Naive thymus-derived CD8-positive, alpha-beta T cell (primary cell): ENCODE measurements around the gene SNAPC3. TPM values are rescaled to one million over a fixed set of nuclear protein-coding genes. Genes with fewer than 3 reads are reported as not detected.

Experiments used
- ATAC-seq, 2 donors: fragments of 150-1000 bp; cut with Tn5 transposase in 1 of 2; sonication (Bioruptor Pico), chemical (Tn5 transposase) in 1 of 2; 1 replicate in 1 of 2; 2 replicates in 1 of 2; pipeline ENCODE4 v1.10.0; 2021; ENCODE audit warnings: mild to moderate bottlenecking in 2 of 2, moderate library complexity in 2 of 2
- POLR2A ChIA-PET: fragments of 350-600 bp; sonication (Branson Sonifier 250); formaldehyde crosslinking; loops from one replicate; lab custom pipeline; 2021; ENCODE audit warnings: antibody characterized with exemption; lab: Charles Lee
- DNase-seq, 10 donors: peaks; one replicate each; pipeline versions ENCODE4 v3.0.0 to v3.0.0-alpha.2; 2020 to 2022
- H3K27ac Mint-ChIP-seq, 10 donors: one replicate each; pipeline ENCODE4 v1.8.0; 2020 to 2022; ENCODE audit warnings: mild to moderate bottlenecking in 10 of 10, mixed read lengths in 10 of 10, moderate library complexity in 4 of 10, inconsistent platforms in 1 of 10
- H3K27me3 Mint-ChIP-seq, 5 donors: one replicate each; pipeline ENCODE4 v1.8.0; 2021 to 2022; ENCODE audit warnings: mixed read lengths in 5 of 5
- H3K36me3 Mint-ChIP-seq, 3 donors: one replicate each; pipeline ENCODE4 v1.8.0; 2020 to 2022; ENCODE audit warnings: mixed read lengths in 3 of 3, mild to moderate bottlenecking in 2 of 3, inconsistent platforms in 1 of 3
- H3K4me1 Mint-ChIP-seq, 4 donors: one replicate each; pipeline ENCODE4 v1.8.0; 2021 to 2022; ENCODE audit warnings: mixed read lengths in 4 of 4
- H3K4me3 Mint-ChIP-seq, 10 donors: one replicate each; pipeline ENCODE4 v1.8.0; 2020 to 2022; ENCODE audit warnings: mild to moderate bottlenecking in 10 of 10, mixed read lengths in 10 of 10, moderate library complexity in 6 of 10, inconsistent platforms in 1 of 10
- H3K9me3 Mint-ChIP-seq, 9 donors: one replicate each; pipeline ENCODE4 v1.8.0; 2020 to 2022; ENCODE audit warnings: mixed read lengths in 9 of 9, mild to moderate bottlenecking in 3 of 9, inconsistent platforms in 1 of 9, moderate library complexity in 1 of 9
- polyA plus RNA-seq, 3 donors: library from polyadenylated mRNA; unstranded; fragments of 300-500 nt; fragmentation: Illumina TruSeq; gene quantifications; one replicate each; pipeline ENCODE4 v1.2.3, GENCODE V29; 2021
- total RNA-seq, 8 experiments: library from RNA in 2 of 8; stranded (reverse) in 2 of 8; gene quantifications; one replicate each; pipeline ENCODE4 v1.2.3 and lab custom pipeline; 2021 to 2026

Gene SNAPC3
- total and polyA plus RNA-seq, 5 experiments from 2014 or later, result 8.6 to 27.6 (median 12.1) TPM

- H3K4me1 Mint-ChIP-seq, result peaks cover 23 to 74% (median 60%) of the 10 kb centered on the region in 4 donors
- peak overlapping the region in 9 of 10 donors; percentile 8 to 47 (median 22) for H3K4me3 Mint-ChIP-seq
- no peaks in the 10 kb centered on the region for H3K27me3 Mint-ChIP-seq
These were observed 78.5 kb downstream of the SNAPC3 start for GRCh38 chr9:15501179-15501578.

GRCh38 chr9:15501803-15502202, 79.1 kb downstream of the SNAPC3 start:
- Mint-ChIP-seq H3K9me3 (no peaks in the 10 kb centered on the region), H3K4me1 (peaks cover 28 to 73% (median 61%) of the 10 kb centered on the region in 4 donors), H3K27ac (peak overlapping the region in 4 of 10 donors; percentile 2 to 54 (median 32)), H3K36me3 (peaks cover 4 to 86% (median 12%) of the 10 kb centered on the region in 3 donors), H3K27me3 (no peaks in the 10 kb centered on the region), H3K4me3 (peak overlapping the region in 4 of 10 donors; percentile 6 to 53 (median 27))
- POLR2A ChIA-PET, result interaction anchor here (3.2 kb wide), 1 partner anchor 9 kb away, joined by 21 read pairs; the partner anchor contains the start of gene PSIP1
- ATAC-seq (no peak), DNase-seq (no peak)

More at GRCh38 chr9:15501179-15501578, 78.5 kb downstream of the SNAPC3 start:
- peak overlapping the region in 9 of 10 donors; percentile 0 to 61 (median 45) for H3K27ac Mint-ChIP-seq
- DNase-seq (no peak), ATAC-seq (peak in 1 of 2 donors; percentile 29)
- POLR2A ChIA-PET, result interaction anchor here (1.0 to 3.2 kb wide), 2 partner anchors 9 to 12 kb away, joined by 3 to 21 read pairs; partner anchors contain the start of gene PSIP1
- no peaks in the 10 kb centered on the region for H3K9me3 Mint-ChIP-seq
- H3K36me3 Mint-ChIP-seq, result peaks cover 4 to 86% (median 10%) of the 10 kb centered on the region in 3 donors

DNA sequence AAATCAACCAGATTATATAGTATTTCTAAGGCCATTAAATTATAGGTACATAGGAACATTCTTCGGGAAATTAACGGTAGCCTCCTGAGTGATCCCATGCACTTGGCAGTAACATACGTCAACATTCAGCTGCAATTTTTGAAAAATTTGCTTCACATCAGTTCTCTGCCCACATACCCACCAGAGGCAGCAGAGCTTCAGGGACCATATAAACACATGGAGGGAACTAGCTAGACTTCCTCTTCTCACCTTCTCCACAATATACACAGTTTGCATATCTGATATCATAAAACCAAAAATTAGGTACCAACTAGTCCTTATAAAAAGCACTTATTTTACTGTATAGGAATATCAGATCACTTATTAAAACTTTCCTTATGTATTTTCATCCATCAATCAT, 83.2 kb downstream of the SNAPC3 start:
- ATAC-seq (no peak), DNase-seq (peak in 2 of 10 donors; percentile 19 to 23)
- POLR2A ChIA-PET, result no interaction called here
- Mint-ChIP-seq H3K9me3 (peaks cover 0 to 1% (median 0%) of the 10 kb centered on the region in 9 donors), H3K36me3 (peaks cover 10 to 82% (median 11%) of the 10 kb centered on the region in 3 donors), H3K4me1 (peaks cover 34 to 75% (median 68%) of the 10 kb centered on the region in 4 donors), H3K4me3 (peak overlapping the region in 8 of 10 donors; percentile 8 to 61 (median 23)), H3K27ac (peak overlapping the region in 8 of 10 donors; percentile 2 to 72 (median 54)), H3K27me3 (no peaks in the 10 kb centered on the region)

DNA sequence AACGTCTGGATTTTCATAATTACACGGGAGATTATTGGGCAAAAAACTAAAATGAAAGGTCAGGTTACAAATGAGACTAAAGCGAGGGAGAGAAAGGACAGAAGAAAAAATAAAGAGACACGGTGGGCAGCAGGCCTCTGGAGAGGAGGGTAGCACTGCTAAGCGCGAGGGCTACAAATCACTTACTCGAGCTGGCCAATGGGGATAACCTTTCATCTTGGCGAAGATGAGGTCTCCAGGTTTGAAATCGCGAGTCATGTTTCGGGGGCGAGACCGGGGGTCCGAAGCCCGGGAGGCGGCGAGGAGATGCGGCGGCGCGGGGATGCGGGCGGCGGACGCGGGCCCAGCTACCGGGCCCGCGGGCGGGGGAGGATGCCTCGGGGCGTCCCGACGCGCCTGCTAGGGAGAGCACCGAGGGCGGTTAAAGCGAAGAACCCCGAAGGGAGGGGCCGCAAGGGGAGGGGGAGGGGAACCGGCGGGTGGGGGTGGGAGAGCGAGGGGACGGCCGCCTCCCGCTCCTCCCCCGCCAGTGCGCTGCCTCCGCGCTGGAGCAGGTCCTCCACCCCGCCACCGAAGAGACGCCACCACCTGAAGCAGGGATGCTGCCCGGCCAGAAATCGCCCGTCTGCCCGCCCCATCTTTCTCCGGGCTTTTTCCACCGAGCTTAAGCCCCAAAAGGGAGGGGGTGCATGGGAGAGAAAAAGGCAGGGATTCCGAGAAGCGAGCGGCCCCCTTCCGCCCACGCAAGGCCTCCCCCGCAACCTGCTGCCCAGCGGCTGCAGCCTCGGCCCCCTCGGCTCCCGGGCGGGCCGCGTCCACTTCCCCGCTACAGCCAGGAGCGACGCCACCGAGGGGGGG, 87.5 kb downstream of the SNAPC3 start:
- Mint-ChIP-seq H3K4me3 (peak overlapping the region; percentile 87 to 97 (median 94)), H3K36me3 (peaks cover 6 to 45% (median 8%) of the 10 kb centered on the region in 3 donors), H3K9me3 (peaks cover 0 to 2% (median 0%) of the 10 kb centered on the region in 9 donors), H3K27ac (peak overlapping the region; percentile 92 to 100 (median 95)), H3K27me3 (no peaks in the 10 kb centered on the region), H3K4me1 (peaks cover 32 to 70% (median 55%) of the 10 kb centered on the region in 4 donors)
- peak in 9 of 10 donors; percentile 36 to 87 (median 58) for DNase-seq
- POLR2A ChIA-PET, result interaction anchor here (0.7 to 4.2 kb wide), 22 partner anchors 9 to 216 kb away, joined by 3 to 76 read pairs (median 4); partner anchors contain the start of genes CCDC171, SNAPC3 and TTC39B
- ATAC-seq, result peak; percentile 47 to 53

GRCh38 chr9:15510789-15511575, 88.3 kb downstream of the SNAPC3 start, which contains the start of gene PSIP1:
Gene PSIP1, minus strand, starts transcription at chr9:15510970. Its CDS starts 782 bp downstream, at chr9:15510188.
- Mint-ChIP-seq H3K4me3 (peak within 1 kb of the TSS; percentile 87 to 98 (median 96)), H3K27me3 (peaks cover 0 to 1% (median 0%) of the 10 kb centered on the region in 5 donors), H3K9me3 (peaks cover 0 to 2% (median 0%) of the 10 kb centered on the region in 9 donors), H3K4me1 (peaks cover 32 to 63% (median 51%) of the 10 kb centered on the region in 4 donors), H3K36me3 (peaks cover 6 to 38% (median 6%) of the 10 kb centered on the region in 3 donors), H3K27ac (peak within 1 kb of the TSS; percentile 97 to 100 (median 100))
- ATAC-seq (peak; percentile 82 to 89), DNase-seq (peak; percentile 77 to 98 (median 87))
- POLR2A ChIA-PET, result interaction anchor here (0.6 to 4.2 kb wide), 27 partner anchors 10 to 217 kb away, joined by 3 to 76 read pairs (median 4); partner anchors contain the start of genes CCDC171 and SNAPC3

Other genes with a start within 250 kb of the SNAPC3 start
- 10 to 100 TPM; 43.9 to 44.8 TPM for gene TTC39B, start 115.7 kb upstream of the SNAPC3 start, total RNA-seq
- 10 to 100 TPM in 2 of 3 donors, 1 to 10 TPM in 1; 4.5 to 13.0 (median 10.1) TPM for gene TTC39B, start 115.7 kb upstream of the SNAPC3 start, polyA plus RNA-seq
- 100 to 1,000 TPM; 179 to 184 TPM for gene PSIP1, start 88.1 kb downstream of the SNAPC3 start, total RNA-seq
- 100 to 1,000 TPM; 113 to 163 (median 143) TPM for gene PSIP1, start 88.1 kb downstream of the SNAPC3 start, polyA plus RNA-seq
- gene CCDC171, start 130.2 kb downstream of the SNAPC3 start, total RNA-seq, result 1 to 10 TPM; 2.1 to 3.2 TPM
- under 1 TPM; 0.39 to 0.80 (median 0.48) TPM for gene CCDC171, start 130.2 kb downstream of the SNAPC3 start, polyA plus RNA-seq